Stimulated activated CD4-positive, alpha-beta T cell treated with anti-CD3 and anti-CD28 coated beads, Interleukin-12 subunit alpha, Interleukin-12 subunit beta, amount 100 ng/mL, for 48 hours (primary cell): ENCODE data around the gene SLC5A12.

Experiments used
- DNase-seq, 3 donors: peaks; one replicate each; pipeline ENCODE4 v3.0.0-alpha.2; 2020; ENCODE audit warnings: low read depth in 2 of 3, low spot score in 1 of 3

The SLC5A12 gene

GRCh38 chr11:26721948-26722475 lies at the start of gene SLC5A12:
Gene SLC5A12, minus strand, starts transcription at chr11:26722060. Its CDS starts 346 bp downstream, at chr11:26721714.
- no peak for DNase-seq

- DNase-seq = no peak
Observed at GRCh38 chr11:26769027-26769426, 47.2 kb upstream of the SLC5A12 start.

GRCh38 chr11:26767060-26767459 lies 45.2 kb upstream of the SLC5A12 start:
- DNase-seq = no peak

GRCh38 chr11:26765323-26765722 lies 43.5 kb upstream of the SLC5A12 start:
- DNase-seq = no peak

DNA sequence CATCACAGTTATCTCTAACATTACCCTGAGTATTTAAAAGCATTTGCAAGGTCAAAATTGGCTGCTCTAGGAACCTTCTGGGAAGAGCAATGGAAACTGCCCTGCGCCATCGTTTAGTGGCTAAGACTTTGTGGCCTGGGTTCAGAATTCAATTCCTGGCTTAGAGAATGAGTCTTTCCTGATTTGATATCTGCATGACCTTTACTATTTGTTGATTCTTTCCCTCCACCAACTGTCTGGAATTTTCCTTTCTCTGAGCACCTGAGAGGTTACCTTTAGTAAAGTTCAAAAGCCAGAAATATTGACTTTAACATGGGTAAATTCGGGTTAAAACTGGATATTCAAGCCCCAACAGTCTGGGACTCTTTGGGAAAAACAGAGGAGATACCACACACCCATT lies 43.0 kb upstream of the SLC5A12 start:
- no peak for DNase-seq

GRCh38 chr11:26764315-26764714 lies 42.5 kb upstream of the SLC5A12 start:
- no peak for DNase-seq

GRCh38 chr11:26762089-26762488 lies 40.2 kb upstream of the SLC5A12 start:
- DNase-seq = no peak

GRCh38 chr11:26761361-26761809 lies 39.5 kb upstream of the SLC5A12 start:
- DNase-seq = no peak

- DNase-seq = no peak
Observed at GRCh38 chr11:26757995-26758394, 36.1 kb upstream of the SLC5A12 start.

DNA sequence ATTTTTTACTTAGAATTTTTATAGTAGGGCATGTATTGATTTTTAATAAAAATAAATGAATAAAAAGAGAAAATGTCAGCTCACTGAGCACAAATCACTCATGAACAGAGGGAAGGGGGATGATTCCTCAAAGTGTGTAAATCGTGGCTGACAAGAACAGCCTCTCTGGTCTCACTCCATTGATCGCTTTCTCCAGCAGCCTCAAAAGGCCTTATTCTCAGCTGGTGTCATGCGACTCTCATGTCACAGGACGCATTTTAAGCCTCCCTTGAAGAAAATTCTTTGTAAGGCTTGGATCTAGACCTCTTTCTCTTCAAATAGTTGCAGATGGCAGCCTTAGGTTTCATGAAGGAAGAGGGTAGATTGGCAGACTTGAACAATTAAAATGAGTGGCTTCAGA lies 33.9 kb upstream of the SLC5A12 start:
- no peak for DNase-seq

DNA sequence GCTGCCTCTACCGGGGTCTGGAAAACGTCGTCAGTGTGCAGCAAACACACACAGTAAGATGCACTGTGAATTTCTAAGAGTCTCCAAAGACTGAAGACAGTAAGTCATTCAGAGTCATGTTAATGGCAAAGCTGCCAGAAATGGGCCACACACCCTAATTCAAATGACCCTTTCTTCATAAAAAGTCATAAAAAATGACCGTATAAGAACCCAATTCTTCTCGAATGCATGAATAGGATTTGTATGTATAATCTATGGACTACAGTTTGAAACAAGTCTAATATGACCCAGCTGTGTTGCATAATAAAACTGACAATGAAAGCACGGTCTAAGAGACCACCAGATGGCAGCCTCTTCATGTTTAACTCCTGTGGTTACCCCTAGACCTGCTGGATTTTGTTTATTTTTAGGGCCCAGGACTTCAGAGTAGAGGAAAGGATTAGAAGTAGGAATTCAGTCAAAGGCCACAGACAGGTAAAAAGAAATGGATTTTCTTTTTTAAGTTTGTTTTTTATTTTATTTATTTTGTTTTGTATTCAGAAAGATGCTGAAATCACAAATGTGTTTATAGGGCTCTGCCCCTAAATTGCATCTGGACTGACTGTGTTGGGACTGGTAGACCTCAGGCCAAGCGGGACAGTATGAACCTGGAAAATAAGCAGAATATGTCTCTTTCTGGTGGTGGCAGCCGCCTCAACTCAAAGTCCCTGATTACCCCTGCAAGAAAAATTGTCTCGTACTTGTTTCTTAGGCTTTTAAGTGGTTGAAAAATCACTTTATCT lies 32.1 kb upstream of the SLC5A12 start:
- no peak for DNase-seq

DNA sequence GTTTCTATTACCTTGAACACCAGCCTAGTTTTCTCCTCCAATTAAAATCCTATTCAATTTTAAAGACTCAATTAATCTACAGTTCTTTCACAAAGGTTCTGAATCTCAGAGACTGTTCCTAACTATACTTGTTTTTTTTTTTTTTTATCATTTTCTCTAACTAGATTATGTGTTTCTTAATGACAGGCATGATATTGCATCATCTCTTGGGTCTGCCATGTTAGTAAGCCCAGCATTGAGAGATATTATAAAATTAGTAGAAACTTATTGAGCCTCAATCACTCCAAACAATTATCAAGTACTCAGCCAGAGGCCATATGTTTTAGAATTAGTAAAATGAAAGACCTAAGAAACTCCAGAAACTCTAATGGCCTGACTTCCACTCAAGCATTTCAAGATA lies 28.1 kb upstream of the SLC5A12 start:
- no peak for DNase-seq

DNA sequence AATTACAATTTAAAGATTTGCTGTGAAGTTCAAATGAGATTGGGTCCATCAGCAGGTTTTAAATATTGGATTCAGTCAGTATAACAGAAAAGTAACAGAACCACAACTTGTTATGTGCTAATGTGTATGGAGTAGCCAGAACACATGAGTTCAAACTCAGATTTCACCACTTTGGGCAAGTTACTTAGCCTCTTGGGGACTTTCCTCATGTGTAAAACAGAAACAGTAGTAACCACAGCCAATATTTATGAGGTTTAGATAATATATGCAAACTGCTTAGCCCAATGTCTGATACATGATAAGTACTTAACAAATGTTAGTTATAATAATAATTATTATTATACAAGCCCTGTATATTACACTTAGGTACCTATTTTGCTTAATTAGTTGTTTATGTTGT lies 21.8 kb upstream of the SLC5A12 start:
- DNase-seq = no peak

DNA sequence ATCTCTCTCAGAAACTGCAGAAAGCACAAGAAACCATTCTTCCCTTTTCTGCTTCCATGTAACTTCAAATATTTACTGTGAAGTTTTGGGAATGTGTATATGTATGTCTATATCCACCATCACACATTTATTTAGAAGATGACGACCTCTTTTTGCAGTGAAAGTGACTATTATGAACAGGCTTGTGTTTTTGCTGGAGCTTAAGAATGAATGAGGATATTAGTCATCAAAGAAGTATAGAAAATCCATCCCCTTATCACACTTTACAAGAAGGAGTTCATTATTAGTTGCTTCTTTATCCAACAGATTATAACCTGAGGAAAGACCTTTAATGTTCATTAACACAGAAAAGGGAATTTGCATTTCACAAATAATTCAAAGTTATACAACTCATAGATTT lies 21.1 kb upstream of the SLC5A12 start:
- no peak for DNase-seq

GRCh38 chr11:26741036-26741435 lies 19.2 kb upstream of the SLC5A12 start:
- DNase-seq = no peak

DNA sequence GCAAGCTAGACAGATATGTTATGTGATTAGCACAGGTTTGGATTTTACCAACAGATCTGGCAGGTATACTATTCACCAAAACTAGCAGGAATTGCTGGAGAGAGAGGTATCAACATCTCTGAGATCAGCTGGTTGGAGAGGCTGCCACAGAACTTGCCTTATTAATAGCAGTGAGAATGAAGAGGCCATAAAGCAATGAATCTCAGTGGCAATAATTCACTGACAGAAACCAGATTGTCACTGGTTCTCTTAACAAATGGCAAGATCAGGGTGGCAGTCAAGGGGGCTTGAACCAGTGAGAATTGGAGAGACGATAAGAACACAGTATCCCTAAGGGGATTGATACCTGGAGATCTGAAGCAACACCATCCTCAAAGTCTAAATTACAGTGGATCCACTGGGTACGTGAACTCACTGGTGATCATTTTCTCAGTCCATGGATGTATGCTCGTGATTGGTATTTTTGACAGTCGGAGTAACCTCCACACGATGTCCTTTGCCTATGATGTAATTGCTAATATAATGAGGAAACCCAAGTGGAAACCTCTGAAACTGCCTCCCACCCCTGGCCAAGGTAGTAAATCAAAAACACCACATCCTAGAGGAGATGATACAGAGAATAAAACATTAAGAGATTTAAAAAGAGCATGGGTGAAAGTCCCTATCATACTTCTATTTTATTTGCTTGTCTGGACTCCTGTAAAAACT lies 17.7 kb upstream of the SLC5A12 start:
- no peak for DNase-seq

DNA sequence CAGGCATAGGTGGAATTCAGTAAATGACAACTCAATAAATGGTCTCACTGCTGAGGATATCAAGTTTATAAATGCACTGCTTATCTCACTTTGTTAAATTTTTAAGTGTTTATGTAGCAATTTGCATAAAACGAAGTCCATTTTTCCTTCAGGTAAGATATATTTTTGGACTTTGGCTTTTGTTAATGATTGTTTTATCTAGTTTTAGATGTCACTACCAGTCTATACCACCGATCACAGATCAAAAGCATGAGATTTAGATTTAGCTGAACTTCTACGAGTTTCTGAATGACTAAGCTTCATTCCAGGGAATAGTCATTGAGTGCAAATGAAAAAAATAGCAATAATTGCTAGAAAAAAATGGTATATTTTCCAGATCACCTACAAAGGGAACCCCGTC lies 12.8 kb upstream of the SLC5A12 start:
- DNase-seq = no peak

DNA sequence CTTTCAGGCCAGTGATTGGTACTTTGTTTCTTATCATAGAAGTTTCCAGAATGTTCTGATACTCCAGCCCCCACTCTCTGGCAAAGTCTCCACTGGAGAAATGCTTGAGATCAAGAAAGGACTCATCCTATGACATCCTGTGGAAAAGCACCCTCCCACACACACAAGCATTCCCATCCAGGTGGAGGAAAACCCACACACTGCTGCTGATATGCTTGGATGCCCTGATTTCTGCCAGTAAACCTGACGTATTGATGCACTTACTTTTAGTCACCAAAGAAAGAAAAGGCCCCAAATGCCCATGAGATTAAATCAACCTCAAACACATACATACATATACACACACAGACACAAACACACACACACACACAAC lies 9.2 kb upstream of the SLC5A12 start:
- no peak for DNase-seq

DNA sequence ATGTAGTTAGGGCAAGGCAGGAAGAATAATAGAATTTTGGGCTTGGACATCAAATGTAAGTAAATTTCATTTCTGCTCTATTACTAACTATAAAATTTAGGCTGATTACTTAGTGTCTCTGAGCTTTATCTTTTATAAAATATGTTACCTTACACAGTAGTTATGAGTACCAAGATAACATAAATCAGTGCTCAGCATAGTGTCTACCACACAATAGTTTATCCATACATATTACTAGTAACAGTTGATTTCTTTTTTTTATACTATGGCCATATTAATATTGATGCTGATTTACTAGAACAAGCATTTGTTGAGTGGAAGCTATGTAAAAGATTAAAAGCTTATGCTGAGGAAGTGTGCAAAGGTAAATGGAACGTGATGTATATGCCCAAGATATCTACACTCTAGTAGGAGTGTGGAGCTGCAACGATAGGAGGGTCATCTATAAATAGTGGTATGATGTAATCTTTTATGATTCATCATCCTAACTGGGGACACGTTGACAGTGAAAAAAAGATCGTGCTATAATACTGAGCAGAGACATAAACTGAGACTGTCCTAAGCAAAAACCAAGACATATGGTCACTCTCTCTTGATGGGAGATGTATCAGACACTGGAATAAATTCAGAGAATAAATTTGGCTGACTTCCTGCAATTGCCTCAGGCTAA lies 8.7 kb upstream of the SLC5A12 start:
- DNase-seq = no peak

DNA sequence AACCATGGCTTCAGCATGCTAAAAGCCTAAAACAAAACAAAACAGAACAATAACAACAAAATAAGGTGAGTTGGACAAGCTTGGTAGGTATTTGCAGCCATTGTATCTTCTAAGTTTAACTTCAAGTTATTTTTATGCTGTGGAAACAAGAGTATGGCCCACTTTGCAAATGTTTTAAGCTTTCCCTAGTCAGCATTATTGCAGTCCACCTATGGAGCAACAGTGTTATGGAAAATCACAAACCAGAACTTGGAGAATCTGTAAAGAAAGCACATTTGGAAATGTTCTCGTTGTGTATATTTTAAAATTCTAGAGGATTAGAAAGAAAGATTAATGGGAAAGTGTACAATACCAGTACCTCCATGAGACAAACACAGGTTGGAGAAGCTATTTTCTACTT lies 7.4 kb upstream of the SLC5A12 start:
- no peak for DNase-seq

- DNase-seq = no peak
Observed at GRCh38 chr11:26726960-26727359, 5.1 kb upstream of the SLC5A12 start.

GRCh38 chr11:26719998-26720397 lies 1.9 kb downstream of the SLC5A12 start:
- no peak for DNase-seq
